Stimulated activated CD4-positive, alpha-beta T cell treated with anti-CD3 and anti-CD28 coated beads, Interleukin-1b, Interleukin-23, amount 100 ng/mL, for 48 hours (primary cell): Measurements from ENCODE around the gene INPP5D.
"Not testable (repeated sequence)": the region's sequence is repeated elsewhere in the genome, so short reads cannot be mapped to it uniquely, and the experiment has no call there.

ENCODE experiments used
- DNase-seq: peaks from one replicate; pipeline ENCODE4 v3.0.0-alpha.2; 2020

Gene INPP5D

DNA sequence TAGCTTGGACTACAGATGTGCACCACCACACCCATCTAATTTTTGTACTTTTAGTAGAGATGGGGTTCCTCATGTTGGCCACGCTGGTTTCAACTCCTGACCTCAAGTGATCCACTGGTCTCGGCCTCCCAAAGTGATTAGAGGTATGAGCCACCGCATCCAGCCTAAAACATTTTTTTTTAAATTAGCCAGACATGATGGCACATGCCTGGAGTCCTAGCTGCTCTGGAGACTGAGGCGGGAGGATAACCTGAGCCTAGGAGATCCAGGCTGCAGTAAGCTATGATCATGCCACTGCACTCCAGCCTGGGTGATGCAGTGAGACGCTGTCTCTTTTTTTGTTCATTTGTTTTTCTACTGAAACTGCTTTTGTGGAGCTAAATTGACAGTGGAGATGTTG lies 126.7 kb downstream of the INPP5D start:
- no peak for DNase-seq

DNA sequence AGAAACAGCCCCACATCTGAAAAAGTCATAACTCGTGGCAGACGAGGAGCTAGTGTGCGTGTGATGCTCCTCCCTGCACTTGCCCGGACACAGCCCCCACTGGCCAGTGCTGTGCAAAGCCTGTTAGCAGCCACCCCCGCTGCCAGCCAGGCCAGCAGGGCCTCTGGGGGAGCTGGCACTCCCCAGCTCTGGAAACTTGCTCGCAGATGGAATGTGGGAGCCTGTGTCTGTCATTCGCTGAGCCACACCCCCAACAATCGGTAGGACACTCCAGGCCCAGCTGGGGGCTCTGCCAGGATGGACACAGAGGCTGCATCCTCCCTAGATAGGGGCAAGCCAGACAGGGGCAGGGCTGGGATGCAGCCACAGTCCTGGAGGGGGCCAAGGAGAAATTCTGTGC lies 128.9 kb downstream of the INPP5D start:
- no peak for DNase-seq

GRCh38 chr2:233191016-233191415 lies 130.9 kb downstream of the INPP5D start:
- not testable (repeated sequence) for DNase-seq

- no peak for DNase-seq
Measured at GRCh38 chr2:233193738-233194137, 133.6 kb downstream of the INPP5D start.

GRCh38 chr2:233195027-233195426 lies 134.9 kb downstream of the INPP5D start:
- DNase-seq, result no peak

- DNase-seq, result no peak
Measured at GRCh38 chr2:233197022-233197421, 136.9 kb downstream of the INPP5D start.

- no peak for DNase-seq
Measured at GRCh38 chr2:233198026-233198425, 137.9 kb downstream of the INPP5D start.

- no peak for DNase-seq
Measured at GRCh38 chr2:233199870-233200269, 139.7 kb downstream of the INPP5D start.

DNA sequence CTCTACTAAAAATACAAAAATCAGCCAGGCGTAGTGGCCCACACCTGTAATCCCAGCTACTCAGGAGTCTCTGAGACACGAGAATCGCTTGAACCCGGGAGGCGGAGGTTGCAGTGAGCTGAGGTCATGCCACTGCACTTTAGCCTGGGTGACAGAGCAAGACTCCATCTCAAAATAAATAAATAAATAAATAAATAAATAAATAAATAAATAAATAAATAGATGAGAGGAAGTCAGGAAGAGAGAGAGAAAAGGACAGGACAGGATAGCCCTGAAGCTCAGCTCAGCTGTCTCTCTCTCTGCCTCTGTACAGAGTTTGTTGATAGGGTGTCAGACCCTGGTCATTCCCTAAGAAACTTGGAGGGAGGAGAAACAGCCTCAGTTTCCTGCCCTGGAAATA lies 140.6 kb downstream of the INPP5D start:
- DNase-seq, result not testable (repeated sequence)

GRCh38 chr2:233201258-233202013 lies 141.3 kb downstream of the INPP5D start:
- no peak for DNase-seq

- DNase-seq, result no peak
Measured at GRCh38 chr2:233202531-233202944, 142.4 kb downstream of the INPP5D start.

- no peak for DNase-seq
Measured at GRCh38 chr2:233203060-233203459, 142.9 kb downstream of the INPP5D start.

DNA sequence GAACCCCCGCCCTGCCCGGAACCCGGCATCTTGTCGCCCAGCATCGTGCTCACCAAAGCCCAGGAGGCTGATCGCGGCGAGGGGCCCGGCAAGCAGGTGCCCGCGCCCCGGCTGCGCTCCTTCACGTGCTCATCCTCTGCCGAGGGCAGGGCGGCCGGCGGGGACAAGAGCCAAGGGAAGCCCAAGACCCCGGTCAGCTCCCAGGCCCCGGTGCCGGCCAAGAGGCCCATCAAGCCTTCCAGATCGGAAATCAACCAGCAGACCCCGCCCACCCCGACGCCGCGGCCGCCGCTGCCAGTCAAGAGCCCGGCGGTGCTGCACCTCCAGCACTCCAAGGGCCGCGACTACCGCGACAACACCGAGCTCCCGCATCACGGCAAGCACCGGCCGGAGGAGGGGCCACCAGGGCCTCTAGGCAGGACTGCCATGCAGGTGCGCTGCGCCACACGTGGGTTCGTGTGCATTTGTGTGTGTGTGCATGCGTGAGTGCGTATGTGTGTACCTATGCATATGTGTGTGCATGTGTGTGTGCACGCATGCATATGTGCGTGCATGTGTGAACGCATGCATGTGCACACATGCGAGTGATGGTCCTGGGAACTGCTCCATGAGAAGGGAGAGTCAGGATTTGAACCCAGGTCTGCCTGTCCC lies 144.3 kb downstream of the INPP5D start:
- DNase-seq, result no peak

DNA sequence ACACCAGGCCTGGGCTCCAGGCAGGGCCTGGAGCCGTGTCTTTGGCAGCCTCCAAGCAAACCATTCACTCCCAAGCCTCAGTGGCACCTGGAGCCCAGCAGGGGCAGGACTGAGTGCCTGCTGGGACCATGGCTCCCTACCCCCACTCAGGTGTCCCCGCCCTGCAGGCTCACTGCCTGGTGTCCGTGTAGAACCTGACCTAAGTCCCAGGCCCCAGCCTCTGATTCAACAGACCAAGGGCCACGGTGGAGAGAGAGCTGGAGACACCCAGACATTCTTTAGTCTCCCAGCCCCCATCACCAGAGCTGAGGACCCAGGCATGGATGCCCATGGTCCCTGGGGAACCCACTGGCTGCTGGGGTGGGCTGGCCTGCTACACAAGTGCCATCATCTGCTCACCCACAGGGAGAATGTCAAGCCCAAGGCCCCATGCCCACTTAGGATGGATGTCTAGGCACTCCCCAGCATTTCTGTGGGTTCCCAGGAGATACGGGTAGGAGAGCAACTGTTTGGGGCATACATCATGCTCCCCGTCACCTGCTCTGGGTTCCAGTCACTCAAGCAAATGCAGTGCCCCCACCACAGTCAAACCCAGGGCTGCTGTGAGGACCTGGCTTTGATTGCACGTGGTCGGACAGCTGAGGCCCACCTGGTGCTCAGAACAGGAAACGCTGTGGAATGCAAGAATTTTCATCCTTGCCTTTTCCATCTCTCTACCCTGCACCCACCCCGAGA lies 148.4 kb downstream of the INPP5D start:
- no peak for DNase-seq

DNA sequence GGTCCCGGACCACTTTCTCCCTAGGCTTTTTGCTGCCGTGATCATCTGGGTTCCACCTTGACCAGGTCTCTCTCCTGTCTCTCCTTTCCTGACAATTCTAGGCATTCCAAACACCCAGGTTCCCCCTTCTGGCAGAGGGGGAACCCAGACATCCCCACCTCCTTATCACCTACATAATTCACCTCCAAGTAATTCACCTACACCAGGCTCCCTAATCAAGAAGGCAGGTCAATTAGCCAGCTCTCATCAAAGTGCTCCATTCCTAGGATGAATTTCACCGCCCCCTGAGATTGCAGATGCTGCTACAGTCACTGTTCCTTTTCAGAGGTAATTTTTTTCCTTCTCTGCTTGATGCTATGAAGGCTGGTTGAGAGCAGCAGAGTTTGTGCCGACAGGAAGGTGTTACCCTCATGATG lies 149.0 kb downstream of the INPP5D start:
- no peak for DNase-seq

DNA sequence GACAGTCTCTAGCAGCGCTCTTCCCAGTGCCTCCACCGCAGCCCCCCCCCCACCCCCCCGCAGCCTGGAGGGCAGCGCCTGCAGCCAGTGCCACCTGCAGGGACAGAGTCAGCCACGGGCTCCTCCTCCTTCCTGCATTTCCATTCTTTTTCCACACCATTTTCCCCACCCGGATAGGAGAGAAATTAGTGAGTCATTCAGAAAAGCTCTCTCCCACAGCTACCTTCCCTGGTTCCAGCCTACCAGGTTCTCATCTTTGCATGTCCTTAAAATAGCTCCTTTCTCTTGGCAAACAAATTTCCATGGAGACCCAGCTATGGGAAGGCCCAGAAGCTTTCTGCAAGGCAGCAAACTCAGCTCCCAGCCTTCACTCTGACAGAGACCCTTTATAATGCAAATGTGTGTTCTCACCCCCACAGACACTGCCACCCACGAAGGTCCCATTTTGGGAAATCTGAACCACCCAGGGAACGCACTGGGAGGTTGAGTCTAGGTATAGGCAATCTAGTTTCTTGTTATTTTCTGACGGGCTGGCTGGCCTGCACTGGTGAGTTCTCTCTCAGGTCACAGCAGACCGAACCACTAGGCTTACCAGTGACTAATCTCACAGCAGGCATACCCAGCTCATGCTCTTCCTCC lies 149.5 kb downstream of the INPP5D start:
- no peak for DNase-seq

- no peak for DNase-seq
Measured at GRCh38 chr2:233210281-233210680, 150.1 kb downstream of the INPP5D start.

DNA sequence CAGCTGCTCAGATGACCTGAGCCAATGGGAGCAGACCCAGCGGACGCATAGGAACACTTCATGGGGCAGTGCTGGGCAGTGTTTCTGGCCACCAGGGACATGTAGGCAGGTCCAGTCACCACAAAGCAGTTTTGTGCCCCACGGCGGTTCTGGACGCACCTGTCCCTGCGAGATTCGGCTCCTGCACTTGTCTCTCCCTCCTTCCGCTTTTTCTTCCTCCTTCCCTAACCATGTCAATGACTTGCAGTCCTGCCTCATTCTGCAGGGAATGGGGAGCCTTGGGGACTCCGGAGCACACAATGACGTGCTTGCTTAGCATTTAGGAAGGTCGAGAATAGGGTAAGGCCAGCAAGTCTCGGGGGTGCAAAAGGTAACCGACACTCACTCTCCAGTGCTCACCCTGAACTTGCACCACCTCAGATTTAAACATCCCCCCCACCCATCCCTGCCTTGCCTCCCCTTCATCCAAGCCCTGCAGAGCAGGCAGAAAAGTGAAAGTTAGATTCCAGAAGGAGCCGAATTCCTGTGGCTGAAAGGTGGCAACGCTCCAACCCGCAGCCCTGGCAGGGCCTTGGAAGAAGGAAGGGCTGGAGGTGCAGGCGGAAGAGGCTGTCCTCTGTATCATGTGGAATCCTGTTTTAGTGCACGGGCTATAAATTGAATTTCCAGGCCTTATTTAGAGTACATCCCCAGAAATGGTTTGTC lies 150.9 kb downstream of the INPP5D start:
- no peak for DNase-seq

DNA sequence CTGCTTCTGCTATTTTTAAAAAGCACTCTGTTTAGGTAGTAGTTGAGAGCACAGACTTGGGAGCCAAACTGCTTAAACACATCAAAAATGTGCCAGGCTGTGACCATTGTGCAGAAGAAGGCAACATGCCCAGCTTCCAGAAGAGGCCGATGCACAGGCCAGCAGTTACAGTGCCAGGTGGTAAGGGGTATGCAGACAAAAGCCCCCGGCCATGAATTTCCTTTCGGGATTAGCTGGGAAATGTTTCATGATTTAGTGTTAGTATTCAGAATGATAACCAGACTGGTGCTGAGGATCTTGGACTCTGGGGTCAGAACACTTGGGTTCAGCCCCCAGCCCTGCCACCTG lies 151.4 kb downstream of the INPP5D start:
- no peak for DNase-seq

GRCh38 chr2:233213011-233213410 lies 152.9 kb downstream of the INPP5D start:
- DNase-seq, result no peak

GRCh38 chr2:233213975-233214374 lies 153.8 kb downstream of the INPP5D start:
- DNase-seq, result no peak

- DNase-seq, result no peak
Measured at GRCh38 chr2:233217892-233218377, 157.8 kb downstream of the INPP5D start.

GRCh38 chr2:233218836-233219235 lies 158.7 kb downstream of the INPP5D start:
- DNase-seq, result no peak
